ENCODE data around the gene KRTAP5-2. TPM values are rescaled to one million over a fixed set of nuclear protein-coding genes. Genes with fewer than 3 reads are reported as not detected.

Gene KRTAP5-2
- total RNA-seq, 1 donor from 2014 or later: not detected

GRCh38 chr11:1624621-1625020 is 26.5 kb upstream of the KRTAP5-2 start:
- TF ChIP-seq CTCF (IDR thresholded peaks at IDR 0.05; ENCODE audit: unreplicated experiment): no peak
- H3K9me3 Mint-ChIP-seq (ENCODE audit: low read depth): no peaks in the 10 kb centered on the region
- peaks cover 62% of the 10 kb centered on the region for H3K27me3 Mint-ChIP-seq
- H3K27ac Mint-ChIP-seq: no peak overlapping the region
- H3K36me3 Mint-ChIP-seq (ENCODE audit: insufficient read depth): no peaks in the 10 kb centered on the region
- no peak overlapping the region for H3K4me3 Mint-ChIP-seq (ENCODE audit: low read depth)
- DNase-seq (ENCODE audit: low spot score, unreplicated experiment): no peak
- H3K4me1 Mint-ChIP-seq (ENCODE audit: low read depth): peaks cover 2% of the 10 kb centered on the region

GRCh38 chr11:1623716-1624115 is 25.6 kb upstream of the KRTAP5-2 start:
- H3K36me3 Mint-ChIP-seq (ENCODE audit: insufficient read depth): no peaks in the 10 kb centered on the region
- H3K4me1 Mint-ChIP-seq (ENCODE audit: low read depth): no peaks in the 10 kb centered on the region
- no peak overlapping the region for H3K27ac Mint-ChIP-seq
- H3K9me3 Mint-ChIP-seq (ENCODE audit: low read depth): no peaks in the 10 kb centered on the region
- TF ChIP-seq CTCF (IDR thresholded peaks at IDR 0.05; ENCODE audit: unreplicated experiment): no peak
- DNase-seq (ENCODE audit: low spot score, unreplicated experiment): no peak
- H3K27me3 Mint-ChIP-seq: peaks cover 58% of the 10 kb centered on the region
- H3K4me3 Mint-ChIP-seq (ENCODE audit: low read depth): no peak overlapping the region

- H3K27me3 Mint-ChIP-seq: peaks cover 54% of the 10 kb centered on the region
- H3K27ac Mint-ChIP-seq: no peak within 1 kb of the TSS
- TF ChIP-seq CTCF (IDR thresholded peaks at IDR 0.05; ENCODE audit: unreplicated experiment): no peak
- DNase-seq (ENCODE audit: low spot score, unreplicated experiment): no peak
- H3K4me1 Mint-ChIP-seq (ENCODE audit: low read depth): no peaks in the 10 kb centered on the region
- H3K4me3 Mint-ChIP-seq (ENCODE audit: low read depth): no peak within 1 kb of the TSS
- H3K9me3 Mint-ChIP-seq (ENCODE audit: low read depth): peaks cover 4% of the 10 kb centered on the region
- H3K36me3 Mint-ChIP-seq (ENCODE audit: insufficient read depth): no peaks in the 10 kb centered on the region
Measured at GRCh38 chr11:1622086-1622485, 24.0 kb upstream of the KRTAP5-2 start, which contains the start of gene KRTAP5-4. KRTAP5-4 (minus strand) TSS chr11:1622138; CDS start chr11:1622093, 45 bp downstream.

- no peak for TF ChIP-seq CTCF (IDR thresholded peaks at IDR 0.05; ENCODE audit: unreplicated experiment)
- H3K4me1 Mint-ChIP-seq (ENCODE audit: low read depth): no peaks in the 10 kb centered on the region
- peaks cover 56% of the 10 kb centered on the region for H3K27me3 Mint-ChIP-seq
- no peaks in the 10 kb centered on the region for H3K36me3 Mint-ChIP-seq (ENCODE audit: insufficient read depth)
- no peak for DNase-seq (ENCODE audit: low spot score, unreplicated experiment)
- no peak overlapping the region for H3K4me3 Mint-ChIP-seq (ENCODE audit: low read depth)
- H3K9me3 Mint-ChIP-seq (ENCODE audit: low read depth): peaks cover 10% of the 10 kb centered on the region
- no peak overlapping the region for H3K27ac Mint-ChIP-seq
Measured at GRCh38 chr11:1619449-1619848, 21.4 kb upstream of the KRTAP5-2 start.

GRCh38 chr11:1618231-1618630 is 20.1 kb upstream of the KRTAP5-2 start:
- Mint-ChIP-seq H3K4me1 (ENCODE audit: low read depth) (no peaks in the 10 kb centered on the region), H3K36me3 (ENCODE audit: insufficient read depth) (no peaks in the 10 kb centered on the region), H3K9me3 (ENCODE audit: low read depth) (peaks cover 10% of the 10 kb centered on the region), H3K4me3 (ENCODE audit: low read depth) (no peak overlapping the region), H3K27me3 (peaks cover 48% of the 10 kb centered on the region), H3K27ac (no peak overlapping the region)
- TF ChIP-seq CTCF (IDR thresholded peaks at IDR 0.05; ENCODE audit: unreplicated experiment): no peak
- DNase-seq (ENCODE audit: low spot score, unreplicated experiment): no peak

Measured in progenitor cell of endocrine pancreas (in vitro differentiated cells).